Measurements from ENCODE around the gene ING5.

DNA sequence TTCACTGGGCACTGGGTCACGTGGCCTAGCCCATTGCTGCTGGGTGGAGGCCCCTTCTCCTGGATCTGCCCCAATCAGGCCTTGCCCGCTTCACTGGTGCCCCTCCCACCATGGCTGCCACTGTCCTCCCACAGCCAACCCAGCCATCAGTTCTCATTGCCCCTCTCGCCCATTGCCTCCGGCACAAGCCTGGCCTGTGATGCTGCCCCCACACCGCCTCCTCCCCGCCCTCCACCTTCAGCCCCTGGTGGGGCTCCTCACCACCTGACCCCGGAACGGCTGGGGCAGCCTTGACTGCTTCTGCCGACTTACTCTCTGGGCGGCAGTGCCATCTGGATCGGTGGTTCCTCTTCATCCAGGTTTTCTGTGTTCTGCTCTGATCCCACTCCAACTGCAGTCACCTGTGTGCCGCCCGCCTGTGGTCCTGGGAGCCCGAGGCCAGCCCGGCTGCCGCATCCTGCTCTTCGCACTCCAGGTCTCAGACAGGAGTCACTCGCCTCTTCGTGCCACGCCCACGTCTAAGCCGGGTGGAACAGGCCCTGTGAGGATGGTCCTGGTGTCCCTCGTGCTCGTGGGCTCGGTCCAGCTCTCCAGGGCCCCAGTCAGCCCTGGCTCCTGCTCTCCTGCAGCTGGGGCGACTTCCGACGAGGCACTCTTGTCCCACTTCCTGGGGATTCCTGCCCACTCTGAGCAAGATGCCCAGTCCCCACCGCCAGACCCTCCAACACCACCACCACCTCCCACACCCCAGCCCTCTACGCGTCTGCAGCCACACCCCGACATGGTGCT is 46.8 kb downstream of the ING5 start:
- TF ChIP-seq POLR2A (IDR thresholded peaks at IDR 0.05) (no peak), CTCF (IDR thresholded peaks at IDR 0.05 in 8 of 11, conservative IDR thresholded peaks at IDR 0.05 in 3 of 11) (no peak), POLR2AphosphoS5 (IDR thresholded peaks at IDR 0.05) (peak in 1 of 3 donors; percentile 18)

Data from spleen (tissue), 7 donors.